ENCODE results near the gene BACH1. TPM values are rescaled to one million over a fixed set of nuclear protein-coding genes. Genes with fewer than 3 reads are reported as not detected.

The BACH1 gene
- 5.8 to 9.3 TPM (median 8.3 TPM) in 5 replicates for total RNA-seq (2022; extraction: Qiagen RNA extraction; ENCODE audit: low read depth)

GRCh38 chr21:29298348-29299045, at the start of gene BACH1:
BACH1 (plus strand) TSS chr21:29298922; CDS start chr21:29321281, 22,359 bp downstream.

Other genes with a start within 250 kb of the BACH1 start
- gene CCT8, start 225.3 kb upstream of the BACH1 start, total RNA-seq (2022; extraction: Qiagen RNA extraction; ENCODE audit: low read depth), result 180 to 208 TPM (median 190 TPM) in 5 replicates
- 0.92 to 2.0 TPM (median 1.8 TPM) in 5 replicates for gene MAP3K7CL, start 168.3 kb upstream of the BACH1 start, total RNA-seq (2022; extraction: Qiagen RNA extraction; ENCODE audit: low read depth)

All from A549 treated with CpdA at 1 μM for 4 hours (cell line).